Measurements from ENCODE around the gene ARPC5L.
"Not testable (repeated sequence)": the region's sequence is repeated elsewhere in the genome, so short reads cannot be mapped to it uniquely, and the experiment has no call there.

Gene ARPC5L

GRCh38 chr9:124861342-124862229 lies at the start of gene ARPC5L, which contains the start of gene RPL35:
Gene ARPC5L (plus strand): TSS chr9:124862130. CDS start chr9:124869291, 7,161 bp downstream.
Gene RPL35 (minus strand): TSS chr9:124861957. CDS start chr9:124861912, 45 bp downstream.
- DNase-seq (ENCODE audit: low read depth), result peak; percentile 80

- DNase-seq (ENCODE audit: low read depth), result peak; percentile 86
These were observed 49.5 kb upstream of the ARPC5L start for GRCh38 chr9:124812441-124812876.

GRCh38 chr9:124813041-124813440 lies 48.9 kb upstream of the ARPC5L start:
- DNase-seq (ENCODE audit: low read depth), result no peak

GRCh38 chr9:124813501-124814163 lies 48.3 kb upstream of the ARPC5L start:
- no peak for DNase-seq (ENCODE audit: low read depth)

GRCh38 chr9:124814164-124814535 lies 47.8 kb upstream of the ARPC5L start:
- no peak for DNase-seq (ENCODE audit: low read depth)

GRCh38 chr9:124815601-124816000 lies 46.3 kb upstream of the ARPC5L start:
- no peak for DNase-seq (ENCODE audit: low read depth)

- no peak for DNase-seq (ENCODE audit: low read depth)
These were observed 43.3 kb upstream of the ARPC5L start for GRCh38 chr9:124818431-124819281.

- no peak for DNase-seq (ENCODE audit: low read depth)
These were observed 41.0 kb upstream of the ARPC5L start for GRCh38 chr9:124820698-124821623.

GRCh38 chr9:124828489-124829333 lies 33.2 kb upstream of the ARPC5L start:
- no peak for DNase-seq (ENCODE audit: low read depth)

- DNase-seq (ENCODE audit: low read depth), result no peak
These were observed 32.6 kb upstream of the ARPC5L start for GRCh38 chr9:124829334-124829669.

GRCh38 chr9:124830593-124830992 lies 31.3 kb upstream of the ARPC5L start:
- DNase-seq (ENCODE audit: low read depth), result no peak

GRCh38 chr9:124831642-124832364 lies 30.1 kb upstream of the ARPC5L start:
- no peak for DNase-seq (ENCODE audit: low read depth)

- no peak for DNase-seq (ENCODE audit: low read depth)
These were observed 27.3 kb upstream of the ARPC5L start for GRCh38 chr9:124834591-124834990.

GRCh38 chr9:124835026-124835557 lies 26.8 kb upstream of the ARPC5L start:
- DNase-seq (ENCODE audit: low read depth), result no peak

GRCh38 chr9:124838132-124838531 lies 23.8 kb upstream of the ARPC5L start:
- not testable (repeated sequence) for DNase-seq (ENCODE audit: low read depth)

GRCh38 chr9:124838567-124839275 lies 23.2 kb upstream of the ARPC5L start:
- DNase-seq (ENCODE audit: low read depth), result not testable (repeated sequence)

GRCh38 chr9:124839612-124840299 lies 22.2 kb upstream of the ARPC5L start:
- no peak for DNase-seq (ENCODE audit: low read depth)

GRCh38 chr9:124840300-124840833 lies 21.6 kb upstream of the ARPC5L start:
- no peak for DNase-seq (ENCODE audit: low read depth)
